ENCODE results near the gene GPR78. TPM values are rescaled to one million over a fixed set of nuclear protein-coding genes. Genes with fewer than 3 reads are reported as not detected.

The GPR78 gene
- total RNA-seq, 2 donors from 2014 or later, result not detected

DNA sequence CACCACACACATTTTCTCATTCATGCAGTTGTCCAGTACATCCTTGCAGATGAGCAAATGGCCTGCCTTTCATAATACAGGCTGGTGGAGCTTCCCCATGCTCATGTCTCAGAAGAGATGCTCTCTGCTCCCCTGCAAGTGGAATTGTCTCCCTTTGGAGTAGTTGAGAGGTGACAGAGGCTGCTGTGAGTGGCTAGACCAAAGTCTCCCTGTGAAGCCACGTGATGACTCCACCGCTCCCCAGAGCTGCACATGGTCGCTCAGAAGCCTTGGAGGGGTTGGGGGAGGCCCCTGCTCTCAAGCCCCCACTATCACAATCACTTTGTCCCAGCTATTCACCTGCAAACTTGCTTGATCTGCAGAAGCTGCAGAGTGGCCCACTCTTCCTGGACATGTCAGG lies 1.5 kb upstream of the GPR78 start:
- H3K4me3 Mint-ChIP-seq, result no peak overlapping the region
- no peaks in the 10 kb centered on the region for H3K4me1 Mint-ChIP-seq (ENCODE audit: low read depth)
- no peak overlapping the region for H3K27ac Mint-ChIP-seq
- no peak for ATAC-seq (replicated peaks in 1 of 2)
- H3K27me3 Mint-ChIP-seq (ENCODE audit: low read depth), result peaks cover 18% of the 10 kb centered on the region
- no peaks in the 10 kb centered on the region for H3K9me3 Mint-ChIP-seq
- no peak for DNase-seq
- H3K36me3 Mint-ChIP-seq (ENCODE audit: insufficient read depth in 2 of 2), result no peaks in the 10 kb centered on the region

GRCh38 chr4:8579526-8580320 lies 469 bp upstream of the GPR78 start:
- H3K36me3 Mint-ChIP-seq (ENCODE audit: insufficient read depth in 2 of 2), result no peaks in the 10 kb centered on the region
- ATAC-seq (replicated peaks in 1 of 2) (no peak), DNase-seq (no peak)
- no peaks in the 10 kb centered on the region for H3K9me3 Mint-ChIP-seq
- no peaks in the 10 kb centered on the region for H3K4me1 Mint-ChIP-seq (ENCODE audit: low read depth)
- peaks cover 18% of the 10 kb centered on the region for H3K27me3 Mint-ChIP-seq (ENCODE audit: low read depth)
- H3K4me3 Mint-ChIP-seq, result no peak overlapping the region
- no peak overlapping the region for H3K27ac Mint-ChIP-seq

GRCh38 chr4:8581094-8581861 lies 1.1 kb downstream of the GPR78 start:
- ATAC-seq (replicated peaks in 1 of 2), result no peak
- Mint-ChIP-seq H3K27me3 (ENCODE audit: low read depth) (peaks cover 22% of the 10 kb centered on the region), H3K27ac (no peak overlapping the region), H3K4me3 (no peak overlapping the region), H3K36me3 (ENCODE audit: insufficient read depth in 2 of 2) (no peaks in the 10 kb centered on the region), H3K9me3 (no peaks in the 10 kb centered on the region), H3K4me1 (ENCODE audit: low read depth) (no peaks in the 10 kb centered on the region)
- DNase-seq, result no peak

DNA sequence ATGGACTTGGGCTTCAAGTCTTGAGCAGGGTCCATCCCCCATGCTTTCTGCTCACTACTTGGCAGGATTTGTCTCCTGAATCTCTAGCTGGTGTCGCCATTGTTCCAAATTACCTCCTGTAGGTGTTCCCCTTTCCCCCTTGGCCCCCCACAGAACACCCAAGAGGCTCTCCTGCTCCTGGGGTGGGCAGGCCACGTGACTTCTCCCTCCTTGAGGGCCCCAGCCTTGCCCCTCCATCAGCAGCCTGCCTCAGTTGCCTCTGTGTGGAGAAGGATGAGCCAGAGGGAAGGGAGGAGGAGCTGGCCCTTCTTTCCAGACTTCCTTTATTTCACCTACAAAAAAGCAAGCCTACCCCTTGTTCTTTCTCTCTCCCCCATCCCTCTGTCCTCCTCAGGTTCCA lies 1.8 kb downstream of the GPR78 start:
- H3K9me3 Mint-ChIP-seq, result no peaks in the 10 kb centered on the region
- no peak overlapping the region for H3K27ac Mint-ChIP-seq
- H3K27me3 Mint-ChIP-seq (ENCODE audit: low read depth), result peaks cover 19% of the 10 kb centered on the region
- no peak overlapping the region for H3K4me3 Mint-ChIP-seq
- ATAC-seq (replicated peaks in 1 of 2) (no peak), DNase-seq (no peak)
- H3K4me1 Mint-ChIP-seq (ENCODE audit: low read depth), result no peaks in the 10 kb centered on the region
- H3K36me3 Mint-ChIP-seq (ENCODE audit: insufficient read depth in 2 of 2), result no peaks in the 10 kb centered on the region

DNA sequence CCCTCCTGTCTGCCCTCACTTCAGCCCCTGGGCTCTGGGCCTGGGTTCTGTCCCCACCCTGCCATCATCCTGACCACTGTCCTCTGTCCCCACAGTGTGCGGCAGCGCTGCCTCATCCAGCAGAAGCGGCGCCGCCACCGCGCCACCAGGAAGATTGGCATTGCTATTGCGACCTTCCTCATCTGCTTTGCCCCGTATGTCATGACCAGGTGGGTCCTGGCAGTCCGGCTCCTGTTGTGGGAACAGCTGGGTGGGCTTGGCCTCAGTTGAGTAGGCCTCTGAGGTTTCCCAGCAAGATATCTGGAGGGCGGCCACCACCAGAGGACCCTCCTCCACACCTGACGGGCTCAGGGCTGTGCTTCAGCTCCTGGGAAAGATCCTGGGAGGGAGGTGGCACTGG lies 2.2 kb downstream of the GPR78 start:
- DNase-seq (no peak), ATAC-seq (replicated peaks in 1 of 2) (no peak)
- Mint-ChIP-seq H3K9me3 (no peaks in the 10 kb centered on the region), H3K36me3 (ENCODE audit: insufficient read depth in 2 of 2) (no peaks in the 10 kb centered on the region), H3K27ac (no peak overlapping the region), H3K4me1 (ENCODE audit: low read depth) (no peaks in the 10 kb centered on the region), H3K4me3 (no peak overlapping the region), H3K27me3 (ENCODE audit: low read depth) (peaks cover 16% of the 10 kb centered on the region)

DNA sequence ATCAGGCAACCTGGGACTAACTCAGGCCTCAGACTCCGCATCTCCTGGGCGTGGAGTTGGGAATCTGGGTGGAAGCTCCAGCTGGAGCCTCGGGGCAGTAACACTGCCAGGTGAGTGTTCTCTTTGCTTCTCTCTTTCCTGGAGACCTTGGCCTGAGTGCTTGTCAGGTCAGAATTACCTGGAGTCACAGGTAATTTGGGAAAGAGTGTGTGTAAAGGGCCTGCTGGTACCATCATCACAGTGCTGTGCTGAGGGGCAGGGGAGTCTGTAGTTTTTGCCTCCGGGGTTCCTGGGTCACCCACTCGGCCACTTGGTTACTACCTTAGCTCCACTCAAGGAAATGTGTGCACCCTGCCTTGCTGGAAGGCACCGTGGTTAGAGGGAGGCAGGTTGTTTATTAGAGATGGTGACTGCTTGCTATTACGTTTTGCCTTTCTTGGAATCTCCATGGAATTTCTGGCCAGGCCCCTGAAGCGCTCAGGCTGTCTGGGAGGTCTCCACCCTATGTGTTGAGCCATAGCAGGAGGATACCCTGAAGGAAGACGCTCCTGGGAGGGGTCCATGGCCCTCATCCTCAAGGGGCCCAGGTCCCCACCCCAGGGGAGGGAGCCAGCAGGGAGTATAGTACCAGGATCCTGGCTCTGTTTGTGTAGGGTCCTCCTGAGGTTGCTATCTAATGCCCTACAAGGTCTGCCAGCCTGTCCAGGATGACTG lies 2.9 kb downstream of the GPR78 start:
- DNase-seq (no peak), ATAC-seq (replicated peaks in 1 of 2) (no peak)
- Mint-ChIP-seq H3K4me1 (ENCODE audit: low read depth) (no peaks in the 10 kb centered on the region), H3K27ac (no peak overlapping the region), H3K27me3 (ENCODE audit: low read depth) (peaks cover 10% of the 10 kb centered on the region), H3K4me3 (no peak overlapping the region), H3K9me3 (no peaks in the 10 kb centered on the region), H3K36me3 (ENCODE audit: insufficient read depth in 2 of 2) (no peaks in the 10 kb centered on the region)

DNA sequence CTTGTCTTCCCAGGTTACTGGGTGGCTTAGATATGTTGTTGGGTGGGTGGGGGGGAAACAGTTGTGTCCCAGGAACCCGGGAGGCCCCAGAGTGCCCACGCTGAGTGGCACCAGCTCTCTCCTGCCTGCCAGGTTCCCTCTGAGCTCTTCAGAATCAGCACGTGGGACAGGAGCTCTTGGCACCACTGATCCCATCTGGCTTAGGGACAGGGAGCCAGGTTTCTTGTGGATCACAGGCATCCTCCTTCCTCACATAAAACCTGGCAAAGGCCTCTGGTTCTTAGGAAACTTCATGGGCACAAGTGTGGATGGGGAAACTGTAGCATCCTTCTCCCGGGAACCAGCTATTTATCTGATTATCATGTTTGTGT lies 3.4 kb downstream of the GPR78 start:
- no peaks in the 10 kb centered on the region for H3K4me1 Mint-ChIP-seq (ENCODE audit: low read depth)
- ATAC-seq (replicated peaks in 1 of 2) (no peak), DNase-seq (no peak)
- H3K36me3 Mint-ChIP-seq (ENCODE audit: insufficient read depth in 2 of 2), result no peaks in the 10 kb centered on the region
- H3K27ac Mint-ChIP-seq, result no peak overlapping the region
- H3K27me3 Mint-ChIP-seq (ENCODE audit: low read depth), result peaks cover 9% of the 10 kb centered on the region
- no peak overlapping the region for H3K4me3 Mint-ChIP-seq
- H3K9me3 Mint-ChIP-seq, result no peaks in the 10 kb centered on the region

DNA sequence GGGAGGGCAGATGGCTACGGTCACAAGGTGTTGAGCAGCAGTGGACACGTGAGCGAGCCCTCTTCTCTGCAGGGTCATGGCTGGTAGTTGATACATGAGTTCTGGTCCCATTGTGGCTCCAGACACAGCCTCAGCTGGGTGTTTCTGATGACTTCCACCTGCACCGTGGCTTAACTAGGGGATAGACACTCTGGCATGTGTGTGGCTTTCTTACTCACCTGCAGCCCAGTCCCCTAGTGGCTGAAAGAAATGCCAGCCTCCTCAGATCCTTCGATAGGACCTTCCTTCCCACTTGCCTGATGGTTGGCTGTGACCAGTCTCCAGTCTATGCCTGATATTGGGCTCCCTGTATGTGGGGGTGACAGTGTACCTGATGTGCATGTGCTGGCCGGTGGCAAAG lies 5.0 kb downstream of the GPR78 start:
- Mint-ChIP-seq H3K36me3 (ENCODE audit: insufficient read depth in 2 of 2) (no peaks in the 10 kb centered on the region), H3K9me3 (no peaks in the 10 kb centered on the region), H3K27me3 (ENCODE audit: low read depth) (peaks cover 4% of the 10 kb centered on the region), H3K4me1 (ENCODE audit: low read depth) (no peaks in the 10 kb centered on the region), H3K4me3 (no peak overlapping the region), H3K27ac (no peak overlapping the region)
- no peak for DNase-seq
- ATAC-seq (replicated peaks in 1 of 2), result no peak

- no peak overlapping the region for H3K27ac Mint-ChIP-seq
- H3K9me3 Mint-ChIP-seq, result no peaks in the 10 kb centered on the region
These were observed 5.6 kb downstream of the GPR78 start for GRCh38 chr4:8585721-8586212.

DNA sequence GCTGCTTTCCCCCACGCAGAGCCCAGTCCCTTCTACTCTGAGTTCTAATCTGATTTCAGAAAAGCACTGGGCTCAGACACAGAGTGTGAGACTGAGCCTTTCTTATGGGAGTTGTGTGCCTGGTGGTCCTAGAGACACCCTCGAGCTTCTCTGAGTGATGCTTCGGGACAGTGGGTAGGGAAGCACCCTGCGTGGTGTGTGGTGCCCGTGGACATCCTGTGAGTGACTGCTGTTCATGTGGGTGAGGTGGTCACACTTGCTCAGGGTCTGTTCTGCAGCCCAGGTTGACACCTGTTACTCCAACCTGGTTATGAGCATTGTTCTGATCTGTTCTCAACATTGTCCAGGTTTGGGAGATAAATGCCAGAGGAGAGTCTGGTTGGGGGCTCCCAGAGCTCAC lies 6.1 kb downstream of the GPR78 start:
- Mint-ChIP-seq H3K36me3 (ENCODE audit: insufficient read depth in 2 of 2) (no peaks in the 10 kb centered on the region), H3K9me3 (no peaks in the 10 kb centered on the region)

More at GRCh38 chr4:8585721-8586212, 5.6 kb downstream of the GPR78 start:
- DNase-seq (no peak), ATAC-seq (replicated peaks in 1 of 2) (no peak)
- Mint-ChIP-seq H3K4me3 (no peak overlapping the region), H3K4me1 (ENCODE audit: low read depth) (no peaks in the 10 kb centered on the region), H3K36me3 (ENCODE audit: insufficient read depth in 2 of 2) (no peaks in the 10 kb centered on the region), H3K27me3 (ENCODE audit: low read depth) (peaks cover 4% of the 10 kb centered on the region)

DNA sequence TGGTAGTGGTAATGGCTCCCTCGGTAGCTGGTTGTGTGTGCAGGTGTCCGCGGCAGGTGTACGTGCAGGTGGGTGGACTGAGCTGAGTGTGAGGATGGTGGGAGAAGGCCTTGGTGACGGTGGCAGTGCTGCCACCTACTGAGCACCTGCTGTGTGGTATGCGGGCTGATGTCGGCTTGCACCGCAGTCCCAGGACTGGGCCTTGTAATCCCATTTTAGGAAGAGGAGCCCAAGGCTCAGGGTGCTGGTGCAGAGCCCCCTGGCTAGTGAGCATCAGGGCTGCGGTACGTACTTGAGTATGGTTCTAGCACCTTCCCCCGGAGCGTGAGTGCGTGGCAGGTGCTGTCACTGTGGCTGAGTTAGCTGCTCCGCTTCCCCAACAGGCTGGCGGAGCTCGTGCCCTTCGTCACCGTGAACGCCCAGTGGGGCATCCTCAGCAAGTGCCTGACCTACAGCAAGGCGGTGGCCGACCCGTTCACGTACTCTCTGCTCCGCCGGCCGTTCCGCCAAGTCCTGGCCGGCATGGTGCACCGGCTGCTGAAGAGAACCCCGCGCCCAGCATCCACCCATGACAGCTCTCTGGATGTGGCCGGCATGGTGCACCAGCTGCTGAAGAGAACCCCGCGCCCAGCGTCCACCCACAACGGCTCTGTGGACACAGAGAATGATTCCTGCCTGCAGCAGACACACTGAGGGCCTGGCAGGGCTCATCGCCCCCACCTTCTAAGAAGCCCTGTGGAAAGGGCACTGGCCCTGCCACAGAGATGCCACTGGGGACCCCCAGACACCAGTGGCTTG lies 6.7 kb downstream of the GPR78 start:
- Mint-ChIP-seq H3K4me1 (ENCODE audit: low read depth) (no peaks in the 10 kb centered on the region), H3K36me3 (ENCODE audit: insufficient read depth in 2 of 2) (no peaks in the 10 kb centered on the region), H3K27ac (no peak overlapping the region), H3K9me3 (no peaks in the 10 kb centered on the region), H3K27me3 (ENCODE audit: low read depth) (peaks cover 9% of the 10 kb centered on the region), H3K4me3 (no peak overlapping the region)
- DNase-seq (no peak), ATAC-seq (replicated peaks in 1 of 2) (peak in 1 of 2 donors; percentile 19)

More for the DNA sequence above, 6.1 kb downstream of the GPR78 start:
- Mint-ChIP-seq H3K4me3 (no peak overlapping the region), H3K27me3 (ENCODE audit: low read depth) (peaks cover 6% of the 10 kb centered on the region), H3K4me1 (ENCODE audit: low read depth) (no peaks in the 10 kb centered on the region), H3K27ac (no peak overlapping the region)
- DNase-seq (no peak), ATAC-seq (replicated peaks in 1 of 2) (no peak)

- Mint-ChIP-seq H3K27me3 (ENCODE audit: low read depth) (peaks cover 9% of the 10 kb centered on the region), H3K27ac (no peak overlapping the region), H3K4me1 (ENCODE audit: low read depth) (no peaks in the 10 kb centered on the region), H3K4me3 (no peak overlapping the region), H3K9me3 (no peaks in the 10 kb centered on the region), H3K36me3 (ENCODE audit: insufficient read depth in 2 of 2) (no peaks in the 10 kb centered on the region)
- DNase-seq (no peak), ATAC-seq (replicated peaks in 1 of 2) (no peak)
These were observed 7.4 kb downstream of the GPR78 start for GRCh38 chr4:8587469-8588195.

Measured in activated T-cell treated with anti-CD3 and anti-CD28 coated beads, Interleukin-2, amount 50 U/mL, for 72 hours (primary cell).